Measurements from ENCODE around the gene CAMTA2.
"Not testable (repeated sequence)": the region's sequence is repeated elsewhere in the genome, so short reads cannot be mapped to it uniquely, and the experiment has no call there.

Gene CAMTA2

DNA sequence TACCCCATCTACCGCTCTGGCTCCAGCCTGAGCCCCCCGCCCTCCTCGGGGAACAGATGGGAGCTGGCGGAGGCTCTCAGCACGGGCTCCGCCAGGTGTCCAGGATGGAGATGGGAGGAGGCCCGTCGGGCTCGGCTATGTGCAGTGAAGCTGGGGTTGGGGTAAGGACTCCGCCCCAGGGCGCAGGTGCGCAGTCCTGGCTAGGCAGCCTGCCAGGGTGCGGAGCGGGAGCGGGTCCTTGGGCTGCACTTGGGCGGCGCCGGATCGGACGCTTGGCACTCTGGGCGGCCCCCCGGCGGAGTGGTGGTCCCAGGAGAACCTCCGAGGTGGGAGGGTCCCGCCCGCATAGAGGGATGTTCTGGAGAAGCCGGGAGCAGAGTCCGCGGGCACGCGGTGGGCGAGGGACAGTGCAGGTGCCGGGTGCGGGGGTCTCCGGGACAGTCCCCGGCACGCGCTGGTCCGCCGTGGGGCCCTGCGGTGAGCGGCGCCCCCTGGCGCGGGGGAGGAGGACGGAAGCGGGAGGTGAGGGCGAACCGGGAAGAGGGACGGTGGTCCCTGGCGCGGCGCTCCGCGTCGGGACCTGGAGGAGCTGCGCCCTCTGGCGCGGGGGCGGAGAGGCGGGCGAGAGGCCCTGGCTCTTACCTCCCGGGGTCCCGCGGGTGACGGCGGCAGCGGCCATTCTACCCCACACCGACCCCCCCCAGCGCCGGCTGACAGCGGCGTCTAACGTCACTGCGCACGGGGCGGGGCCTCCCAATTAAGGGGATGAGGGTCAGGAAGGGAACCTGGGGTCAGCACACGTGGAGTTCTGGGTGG is at the start of gene CAMTA2:
Gene CAMTA2, minus strand, starts transcription at position 725 of the 816 bp plus-strand sequence. CDS start 1,453 bp downstream, outside the sequence.
- peak; percentile 90 for DNase-seq

DNA sequence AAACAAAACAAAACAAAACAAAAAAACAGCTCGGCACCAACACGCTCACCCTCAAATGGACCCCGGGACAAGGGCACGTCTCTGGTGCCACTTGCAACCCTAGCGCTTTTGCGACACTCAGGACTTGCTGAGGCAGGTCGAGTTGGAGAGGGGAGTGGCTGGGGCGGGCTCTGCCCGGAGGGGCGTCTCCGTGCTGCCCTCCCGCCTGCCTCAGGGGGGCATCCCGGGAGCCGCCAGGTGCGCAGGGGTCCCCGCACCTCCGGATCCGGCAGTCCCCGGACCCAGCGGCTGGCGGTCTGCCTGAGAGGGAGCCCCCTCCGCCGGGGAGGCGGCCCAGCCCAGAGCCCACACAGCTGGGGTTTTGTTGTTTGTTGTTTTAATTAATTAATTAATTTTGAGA is 47.8 kb upstream of the CAMTA2 start, which contains the start of gene SLC52A1:
Gene SLC52A1, minus strand, starts transcription at position 112 of the 400 bp plus-strand sequence. CDS start 820 bp downstream, outside the sequence.
- no peak for DNase-seq

- no peak for DNase-seq
Observed at GRCh38 chr17:5034651-5035050, 47.2 kb upstream of the CAMTA2 start.

- DNase-seq, result no peak
Observed at GRCh38 chr17:5034063-5034462, 46.6 kb upstream of the CAMTA2 start.

DNA sequence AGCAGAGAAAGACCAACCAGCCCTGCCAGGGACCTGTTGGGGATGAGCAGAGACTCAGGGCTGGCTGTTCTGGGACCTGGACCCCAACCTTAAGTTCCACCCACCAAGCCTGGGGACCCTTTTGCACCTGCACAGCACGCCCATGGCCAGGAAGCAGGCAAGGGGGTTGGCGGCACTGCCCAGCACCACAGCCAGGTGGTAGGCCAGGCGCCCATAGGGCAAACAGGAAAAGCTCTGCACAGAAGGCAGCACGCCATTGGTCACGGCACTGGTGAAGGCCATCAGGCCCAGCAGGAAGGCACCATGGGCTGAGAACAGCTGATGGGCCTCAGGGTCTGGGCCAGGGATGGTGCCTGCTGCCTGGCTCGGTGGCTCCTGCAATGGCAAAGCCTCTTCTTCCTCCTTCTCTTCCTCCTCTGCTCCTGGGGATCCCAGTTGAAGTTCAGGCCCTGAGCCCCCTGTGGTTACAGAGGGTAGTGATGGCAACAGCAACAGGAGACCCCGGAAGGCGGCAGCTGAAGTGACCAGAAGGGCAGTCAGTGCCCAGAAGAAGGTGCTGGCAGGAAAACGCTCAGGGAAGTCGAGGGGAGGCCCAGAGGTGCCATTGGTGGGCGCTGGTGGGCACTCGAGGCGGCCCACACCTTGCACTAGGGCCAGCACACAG is 46.0 kb upstream of the CAMTA2 start:
- no peak for DNase-seq

- no peak for DNase-seq
Observed at GRCh38 chr17:5032865-5033264, 45.4 kb upstream of the CAMTA2 start.

DNA sequence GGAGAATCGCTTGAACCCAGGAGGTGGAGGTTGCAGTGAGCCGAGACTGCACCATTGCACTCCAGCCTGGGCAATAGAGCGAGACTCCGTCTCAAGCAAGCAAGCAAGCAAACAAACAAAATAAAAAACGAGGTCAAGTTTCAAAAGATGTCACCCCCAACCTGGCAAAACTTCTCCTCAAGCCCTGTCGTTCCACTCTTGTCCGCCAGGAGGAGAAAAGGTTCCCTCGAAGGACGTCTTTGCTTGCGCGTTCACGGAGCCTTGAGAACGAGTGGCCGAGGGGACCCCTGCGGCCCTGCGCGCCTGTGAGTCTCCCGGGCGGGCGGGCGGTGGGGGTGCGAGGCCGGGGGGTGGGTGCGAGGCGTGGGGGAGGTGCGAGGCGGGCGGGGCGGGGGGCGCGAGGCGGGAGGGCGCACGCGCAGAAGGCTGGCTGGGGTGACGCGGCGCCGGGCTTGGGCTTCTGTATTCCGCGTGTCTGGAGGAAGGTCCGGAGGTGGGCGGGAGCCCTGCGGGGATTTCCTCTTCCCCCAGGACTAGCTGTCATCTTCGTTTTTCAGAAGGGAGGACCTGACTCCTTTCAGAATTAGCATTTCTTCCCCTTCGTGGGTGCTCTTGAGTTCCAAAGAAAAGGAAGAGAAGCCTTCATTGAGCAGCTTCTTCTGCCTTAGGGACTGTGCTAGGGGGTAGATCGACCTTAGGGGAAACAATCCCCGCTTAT is 44.0 kb upstream of the CAMTA2 start:
- DNase-seq, result peak; percentile 89

DNA sequence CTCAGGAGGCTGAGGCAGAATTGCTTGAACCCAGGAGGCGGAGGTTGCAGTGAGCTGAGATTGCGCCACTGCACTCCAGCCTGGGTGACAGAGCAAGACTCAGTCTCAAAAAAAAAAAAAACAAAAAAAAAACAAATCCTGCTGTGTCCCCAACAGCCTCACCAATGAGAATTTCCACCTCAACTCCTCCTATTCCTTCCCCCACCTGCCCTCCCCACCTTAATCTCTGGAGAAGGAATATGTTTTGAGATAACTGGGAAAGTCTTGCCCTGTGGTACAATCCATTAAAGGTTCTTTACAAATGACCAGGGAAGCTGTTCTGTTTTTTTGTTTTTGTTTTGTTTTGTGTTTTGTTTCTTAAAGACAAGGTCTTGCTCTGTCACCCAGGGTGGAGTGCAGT is 42.7 kb upstream of the CAMTA2 start:
- DNase-seq, result not testable (repeated sequence)

GRCh38 chr17:5027916-5028315 is 40.4 kb upstream of the CAMTA2 start:
- no peak for DNase-seq

DNA sequence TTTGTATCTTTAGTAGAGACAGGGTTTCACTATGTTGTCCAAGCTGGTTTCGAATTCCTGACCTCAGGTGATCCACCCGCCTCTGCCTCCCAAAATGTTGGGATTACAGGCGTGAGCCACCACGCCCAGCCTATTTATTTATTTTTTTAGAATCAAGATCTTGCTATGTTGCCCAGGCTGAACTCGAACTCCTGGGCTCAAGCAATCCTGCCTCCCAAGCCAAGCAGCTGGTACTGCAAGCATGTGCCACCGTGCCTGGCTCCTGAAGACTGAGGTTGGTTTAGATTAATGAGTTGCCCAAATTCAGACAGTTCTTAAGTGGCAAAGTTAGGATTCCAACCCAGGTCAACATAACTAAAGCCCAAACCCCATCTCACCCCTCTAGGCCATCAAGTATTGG is 39.8 kb upstream of the CAMTA2 start:
- DNase-seq, result no peak

DNA sequence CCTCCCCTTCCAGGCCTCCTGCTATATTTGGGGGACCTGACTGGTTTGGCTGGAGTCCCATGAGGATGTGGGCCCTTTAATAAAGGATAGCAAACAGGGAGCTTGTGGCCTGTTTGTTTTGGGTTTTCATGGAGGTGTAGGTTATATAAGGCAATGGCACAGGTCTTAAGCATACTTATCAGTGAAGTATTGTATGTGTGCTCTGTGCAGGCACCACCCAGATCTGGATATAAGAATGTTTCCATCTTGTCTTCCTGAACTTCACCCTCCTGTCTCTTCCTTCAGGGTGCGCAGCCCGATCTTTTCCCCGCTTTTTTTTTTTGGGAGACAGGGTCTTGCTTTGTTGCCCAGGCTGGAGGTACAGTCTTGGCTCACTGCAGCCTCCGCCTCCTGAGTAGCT is 37.1 kb upstream of the CAMTA2 start:
- no peak for DNase-seq

DNA sequence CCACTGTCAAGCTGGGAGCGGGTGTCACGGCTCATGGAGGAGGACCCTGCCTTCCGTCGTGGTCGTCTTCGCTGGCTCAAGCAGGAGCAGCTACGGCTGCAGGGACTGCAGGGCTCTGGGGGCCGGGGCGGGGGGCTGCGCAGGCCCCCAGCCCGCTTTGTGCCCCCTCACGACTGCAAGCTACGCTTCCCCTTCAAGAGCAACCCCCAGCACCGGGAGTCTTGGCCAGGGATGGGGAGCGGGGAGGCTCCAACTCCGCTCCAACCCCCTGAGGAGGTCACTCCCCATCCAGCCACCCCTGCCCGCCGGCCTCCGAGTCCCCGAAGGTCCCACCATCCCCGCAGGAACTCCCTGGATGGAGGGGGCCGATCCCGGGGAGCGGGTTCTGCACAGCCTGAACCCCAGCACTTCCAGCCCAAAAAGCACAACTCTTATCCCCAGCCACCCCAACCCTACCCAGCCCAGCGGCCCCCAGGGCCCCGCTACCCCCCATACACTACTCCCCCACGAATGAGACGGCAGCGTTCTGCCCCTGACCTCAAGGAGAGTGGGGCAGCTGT is 36.2 kb upstream of the CAMTA2 start:
- DNase-seq, result no peak

GRCh38 chr17:5022171-5022711 is 34.8 kb upstream of the CAMTA2 start:
- DNase-seq, result no peak

DNA sequence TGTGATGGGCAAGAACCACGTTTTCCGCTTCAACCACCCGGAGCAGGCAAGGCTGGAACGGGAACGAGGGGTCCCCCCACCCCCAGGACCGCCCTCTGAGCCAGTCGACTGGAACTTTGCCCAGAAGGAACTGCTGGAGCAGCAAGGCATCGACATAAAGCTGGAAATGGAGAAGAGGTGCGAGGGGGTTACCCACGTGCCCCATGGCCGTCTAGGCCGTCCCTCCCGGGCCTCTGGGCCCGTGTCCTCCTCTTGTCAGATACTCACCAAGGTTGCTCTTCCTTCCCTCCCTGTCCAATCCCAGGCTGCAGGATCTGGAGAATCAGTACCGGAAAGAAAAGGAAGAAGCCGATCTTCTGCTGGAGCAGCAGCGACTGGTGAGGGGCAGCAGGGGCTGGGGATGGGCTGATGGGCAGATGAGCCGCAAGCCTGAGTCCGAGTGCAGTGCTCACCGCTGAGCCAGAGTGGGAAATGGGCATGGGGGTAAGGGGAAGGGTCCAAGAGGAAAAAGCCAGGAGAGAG is 33.1 kb upstream of the CAMTA2 start:
- DNase-seq, result no peak

DNA sequence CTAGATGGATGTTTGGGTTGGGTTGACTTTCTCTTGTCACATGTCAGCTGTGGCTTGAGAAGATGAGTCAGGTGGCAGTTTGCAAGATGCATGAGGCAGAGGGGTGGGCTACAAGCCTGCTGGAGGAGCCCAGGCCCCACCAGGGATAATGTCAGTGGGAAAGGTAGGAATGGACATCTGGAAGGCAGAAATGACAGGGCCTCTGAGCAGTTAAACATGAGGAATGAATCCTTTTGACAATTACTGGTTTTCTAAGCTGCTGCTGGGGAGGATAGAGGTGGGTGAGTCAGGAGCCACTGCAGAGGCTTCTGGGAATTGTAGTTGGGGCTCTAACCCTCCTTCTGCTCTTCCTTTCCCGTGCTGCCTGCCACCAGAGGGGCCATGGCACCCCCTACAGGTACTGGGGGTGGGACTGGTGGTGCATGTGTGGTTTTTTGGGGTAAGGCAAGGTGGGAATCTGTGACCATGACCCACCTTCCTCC is 32.0 kb upstream of the CAMTA2 start:
- no peak for DNase-seq

DNA sequence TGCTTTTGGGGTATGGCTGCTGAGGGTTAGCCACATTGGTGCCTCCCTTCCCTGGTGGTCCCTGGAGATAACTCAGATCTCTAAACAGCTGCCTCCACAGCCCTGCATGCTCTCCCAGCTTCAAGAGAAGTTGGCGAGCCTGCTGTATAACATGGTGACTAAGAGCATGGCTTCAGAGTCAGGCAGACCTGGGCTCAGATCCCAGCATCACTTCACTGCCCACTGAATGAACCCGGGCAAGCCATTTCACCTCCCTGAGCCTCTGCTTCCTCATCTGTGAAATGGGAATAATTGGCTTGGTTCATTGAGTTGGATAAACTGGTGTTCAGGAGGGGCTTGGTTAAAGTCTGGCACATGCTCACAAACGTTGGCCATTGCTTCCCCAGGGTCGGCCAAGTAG is 26.9 kb upstream of the CAMTA2 start:
- DNase-seq, result no peak

GRCh38 chr17:5011928-5012327 is 24.5 kb upstream of the CAMTA2 start:
- no peak for DNase-seq

- DNase-seq, result no peak
Observed at GRCh38 chr17:5003214-5003867, 15.9 kb upstream of the CAMTA2 start.

GRCh38 chr17:5002121-5002788 is 14.8 kb upstream of the CAMTA2 start:
- DNase-seq, result no peak

GRCh38 chr17:5000237-5000639 is 12.8 kb upstream of the CAMTA2 start:
- DNase-seq, result no peak

DNA sequence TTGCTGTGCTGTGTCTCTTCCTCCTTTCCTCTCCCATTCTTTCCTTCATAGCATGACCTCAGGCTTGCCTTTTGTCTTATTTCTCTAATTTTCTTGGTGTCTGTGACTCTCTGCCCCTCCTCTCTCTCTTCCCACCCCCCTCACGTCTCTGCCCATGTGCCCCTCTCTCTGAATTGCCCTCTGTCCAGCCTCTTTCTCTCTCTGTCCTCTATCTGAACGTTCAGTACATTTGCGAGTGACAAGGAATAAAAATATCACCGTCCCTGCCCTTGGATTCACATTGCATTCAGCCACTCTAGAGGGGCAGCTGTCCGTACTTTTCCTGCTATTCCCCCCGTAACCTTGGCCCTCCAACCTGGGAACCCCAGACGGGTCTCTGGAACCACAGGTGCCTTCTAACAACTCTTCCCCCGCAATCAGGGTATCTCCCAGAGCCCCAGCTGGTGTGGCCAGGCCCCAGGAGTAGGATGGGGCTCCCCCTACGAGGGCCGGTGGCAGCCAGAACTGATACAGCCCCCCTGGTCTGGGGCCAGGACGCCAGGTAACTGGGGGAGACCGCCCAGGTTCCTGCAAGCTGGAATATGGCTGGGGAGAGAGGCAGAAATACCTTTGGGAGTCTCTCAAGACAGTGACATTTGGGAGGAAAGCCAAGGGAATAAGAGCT is 12.1 kb upstream of the CAMTA2 start:
- no peak for DNase-seq

Data from right forelimb (tissue), 1 donor.